ENCODE results near the gene MCC.

GRCh38 chr5:113161806-113162205 is 326.4 kb downstream of the MCC start:
- TF ChIP-seq CTCF (IDR thresholded peaks at IDR 0.05) (no peak), POLR2A (IDR thresholded peaks at IDR 0.05) (no peak), POLR2AphosphoS5 (IDR thresholded peaks at IDR 0.05) (no peak)

Data from breast epithelium (tissue), 3 donors.